Right lobe of liver (tissue), 4 donors: ENCODE data around the gene RTP4.

Source experiments
- POLR2A ChIP-seq: fragments of 450-650 bp; IDR thresholded peaks from one replicate; pipeline ENCODE4 v1.6.1; 2017; ENCODE audit warnings: antibody characterized with exemption, mild to moderate bottlenecking
- TF ChIP-seq, protein P1 (sequence below), 4 donors: fragments of 200-600 bp in 3 of 4; fragments of 450-650 bp in 1 of 4; IDR thresholded peaks; one replicate each; pipeline versions ENCODE4 v1.5.1 to v1.8.0; 2016 to 2022; ENCODE audit warnings: antibody characterized with exemption in 4 of 4, mild to moderate bottlenecking in 2 of 4
- donor health status: DM: no; HTN: no; CAD: no.
- donor health status: DM: no; HTN: no; CAD: no.
- donor health status: DM: no; HTN: yes; CAD: no.

DNA sequence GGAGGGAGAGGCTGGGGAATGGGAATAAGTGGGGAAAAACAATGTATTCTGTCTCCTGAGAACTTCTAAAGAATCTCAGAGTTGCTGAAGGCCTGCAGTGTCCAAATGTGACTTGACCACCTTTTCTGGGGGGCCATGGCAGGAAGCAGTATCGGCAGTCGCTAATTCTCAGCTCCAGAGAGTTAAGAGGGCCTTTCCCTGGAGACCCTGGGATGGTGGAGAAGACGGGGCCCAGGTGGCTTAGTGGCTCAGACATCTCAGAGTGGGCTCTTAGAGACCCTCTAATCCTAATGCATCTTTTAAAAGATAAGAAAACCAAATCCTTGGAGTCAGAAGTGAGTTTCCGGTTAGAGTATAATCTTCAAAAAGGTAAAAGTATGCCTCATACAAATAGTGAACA, 15.1 kb downstream of the RTP4 start:
- TF ChIP-seq, protein P1, sequence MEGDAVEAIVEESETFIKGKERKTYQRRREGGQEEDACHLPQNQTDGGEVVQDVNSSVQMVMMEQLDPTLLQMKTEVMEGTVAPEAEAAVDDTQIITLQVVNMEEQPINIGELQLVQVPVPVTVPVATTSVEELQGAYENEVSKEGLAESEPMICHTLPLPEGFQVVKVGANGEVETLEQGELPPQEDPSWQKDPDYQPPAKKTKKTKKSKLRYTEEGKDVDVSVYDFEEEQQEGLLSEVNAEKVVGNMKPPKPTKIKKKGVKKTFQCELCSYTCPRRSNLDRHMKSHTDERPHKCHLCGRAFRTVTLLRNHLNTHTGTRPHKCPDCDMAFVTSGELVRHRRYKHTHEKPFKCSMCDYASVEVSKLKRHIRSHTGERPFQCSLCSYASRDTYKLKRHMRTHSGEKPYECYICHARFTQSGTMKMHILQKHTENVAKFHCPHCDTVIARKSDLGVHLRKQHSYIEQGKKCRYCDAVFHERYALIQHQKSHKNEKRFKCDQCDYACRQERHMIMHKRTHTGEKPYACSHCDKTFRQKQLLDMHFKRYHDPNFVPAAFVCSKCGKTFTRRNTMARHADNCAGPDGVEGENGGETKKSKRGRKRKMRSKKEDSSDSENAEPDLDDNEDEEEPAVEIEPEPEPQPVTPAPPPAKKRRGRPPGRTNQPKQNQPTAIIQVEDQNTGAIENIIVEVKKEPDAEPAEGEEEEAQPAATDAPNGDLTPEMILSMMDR (IDR thresholded peaks at IDR 0.05): no peak
- no peak for TF ChIP-seq POLR2A
